ENCODE data around the gene CRTAC1. TPM values are rescaled to one million over a fixed set of nuclear protein-coding genes. Genes with fewer than 3 reads are reported as not detected.

CRTAC1 gene
- polyA plus RNA-seq, 1 of the 3 experiments (the other 2 are of a cell fraction) = 0.05 TPM

DNA sequence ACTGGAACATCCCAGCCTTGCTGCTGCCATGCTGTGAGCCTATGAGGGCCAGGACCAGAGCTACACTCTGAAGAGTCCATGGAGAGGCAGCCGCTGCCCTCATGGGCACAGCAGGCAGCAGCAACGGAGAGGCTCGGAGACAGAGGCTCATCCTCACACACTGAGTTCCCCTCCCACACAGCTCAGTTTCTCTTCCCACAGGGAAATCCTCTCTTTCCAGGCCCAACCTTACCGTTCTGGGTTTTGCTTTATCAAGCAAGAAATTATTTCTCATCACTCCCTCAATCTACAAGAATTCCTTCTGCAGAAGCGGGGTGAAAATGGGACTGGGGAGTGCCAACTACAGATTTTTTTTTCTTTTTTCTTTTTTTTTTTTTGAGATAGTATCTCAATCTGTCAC, 144.1 kb downstream of the CRTAC1 start:
- TF ChIP-seq NRF1 (IDR thresholded peaks at IDR 0.05; ENCODE audit: low read depth, low read length) (no peak), FOSL2 (IDR thresholded peaks at IDR 0.05; ENCODE audit: borderline replicate concordance, low read depth) (no peak), CHD2 (IDR thresholded peaks at IDR 0.05; ENCODE audit: low read length, partially characterized antibody) (no peak), JUND (IDR thresholded peaks at IDR 0.05) (no peak)
- TF ChIP-seq, protein P1, sequence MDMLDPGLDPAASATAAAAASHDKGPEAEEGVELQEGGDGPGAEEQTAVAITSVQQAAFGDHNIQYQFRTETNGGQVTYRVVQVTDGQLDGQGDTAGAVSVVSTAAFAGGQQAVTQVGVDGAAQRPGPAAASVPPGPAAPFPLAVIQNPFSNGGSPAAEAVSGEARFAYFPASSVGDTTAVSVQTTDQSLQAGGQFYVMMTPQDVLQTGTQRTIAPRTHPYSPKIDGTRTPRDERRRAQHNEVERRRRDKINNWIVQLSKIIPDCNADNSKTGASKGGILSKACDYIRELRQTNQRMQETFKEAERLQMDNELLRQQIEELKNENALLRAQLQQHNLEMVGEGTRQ (IDR thresholded peaks at IDR 0.05; ENCODE audit: borderline replicate concordance, low read depth, low read length) = no peak
- TF ChIP-seq, protein P2, sequence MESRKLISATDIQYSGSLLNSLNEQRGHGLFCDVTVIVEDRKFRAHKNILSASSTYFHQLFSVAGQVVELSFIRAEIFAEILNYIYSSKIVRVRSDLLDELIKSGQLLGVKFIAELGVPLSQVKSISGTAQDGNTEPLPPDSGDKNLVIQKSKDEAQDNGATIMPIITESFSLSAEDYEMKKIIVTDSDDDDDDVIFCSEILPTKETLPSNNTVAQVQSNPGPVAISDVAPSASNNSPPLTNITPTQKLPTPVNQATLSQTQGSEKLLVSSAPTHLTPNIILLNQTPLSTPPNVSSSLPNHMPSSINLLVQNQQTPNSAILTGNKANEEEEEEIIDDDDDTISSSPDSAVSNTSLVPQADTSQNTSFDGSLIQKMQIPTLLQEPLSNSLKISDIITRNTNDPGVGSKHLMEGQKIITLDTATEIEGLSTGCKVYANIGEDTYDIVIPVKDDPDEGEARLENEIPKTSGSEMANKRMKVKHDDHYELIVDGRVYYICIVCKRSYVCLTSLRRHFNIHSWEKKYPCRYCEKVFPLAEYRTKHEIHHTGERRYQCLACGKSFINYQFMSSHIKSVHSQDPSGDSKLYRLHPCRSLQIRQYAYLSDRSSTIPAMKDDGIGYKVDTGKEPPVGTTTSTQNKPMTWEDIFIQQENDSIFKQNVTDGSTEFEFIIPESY (IDR thresholded peaks at IDR 0.05; ENCODE audit: borderline replicate concordance, low read depth) = no peak
- 92% methylated on average over 4 of the region's 5 CpGs for WGBS (ENCODE audit: low lambda C conversion rate)
- Histone ChIP-seq H2AFZ (ENCODE audit: low read depth) (no peak overlapping the region), H3K4me2 (no peak overlapping the region), H3K27me3 (ENCODE audit: insufficient read depth) (no peaks in the 10 kb centered on the region), H3K9me3 (no peaks in the 10 kb centered on the region), H3K36me3 (replicated peaks in 1 of 2; ENCODE audit: control insufficient read depth in 1 of 2, insufficient read depth in 2 of 2, low read length in 1 of 2) (no peaks in the 10 kb centered on the region), H3K9me2 (no peaks in the 10 kb centered on the region), H3K9ac (no peak overlapping the region), H3K27ac (ENCODE audit: low read depth in 2 of 2, low read length in 1 of 2) (no peak overlapping the region), H3F3A (replicated peaks; ENCODE audit: insufficient read depth) (peaks cover 6% of the 10 kb centered on the region), H3K4me1 (ENCODE audit: control insufficient read depth in 1 of 2, insufficient read depth in 2 of 2, low read depth in 1 of 2, low read length in 1 of 2) (peaks cover 17 to 22% of the 10 kb centered on the region in 2 experiments; a peak in 2 of 4 replicates), H4K20me1 (ENCODE audit: insufficient read depth) (no peaks in the 10 kb centered on the region), H3K79me2 (ENCODE audit: insufficient read depth) (no peaks in the 10 kb centered on the region), H3K4me3 (ENCODE audit: low read depth in 2 of 2, low read length in 1 of 2) (no peak overlapping the region)
- DNase-seq = no peak
- POLR2A ChIA-PET = no interaction called here
- CTCF ChIA-PET = interaction anchor here (0.5 to 3.3 kb wide), 10 partner anchors 9 to 142 kb away, joined by 3 to 14 read pairs (median 4); no protein-coding TSS in a partner anchor

DNA sequence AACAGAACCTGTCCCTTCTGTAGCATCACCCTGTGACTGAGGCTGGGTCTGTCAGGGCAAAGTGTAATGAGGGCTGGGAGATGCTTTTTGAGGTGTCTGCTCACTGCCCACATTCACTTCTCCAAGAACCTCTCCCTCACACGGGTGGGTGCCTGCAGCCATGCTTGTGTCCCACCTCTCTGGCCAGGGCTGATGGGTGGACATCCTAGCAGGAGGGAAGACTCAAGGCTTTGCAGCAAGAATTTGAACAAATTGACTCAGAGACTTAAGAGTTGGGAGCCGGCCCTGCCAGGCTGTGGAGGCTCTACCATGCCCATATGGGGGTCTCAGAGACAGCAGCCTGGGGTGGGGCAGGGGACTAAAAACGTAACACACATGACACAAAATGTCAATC, 147.3 kb downstream of the CRTAC1 start:
- Histone ChIP-seq H3K4me1 (ENCODE audit: control insufficient read depth in 1 of 2, insufficient read depth in 2 of 2, low read depth in 1 of 2, low read length in 1 of 2) (peaks cover 5 to 11% of the 10 kb centered on the region in 2 experiments; a peak in 2 of 4 replicates), H3K36me3 (replicated peaks in 1 of 2; ENCODE audit: control insufficient read depth in 1 of 2, insufficient read depth in 2 of 2, low read length in 1 of 2) (no peaks in the 10 kb centered on the region), H3K9me2 (no peaks in the 10 kb centered on the region), H3K27ac (ENCODE audit: low read depth in 2 of 2, low read length in 1 of 2) (peak overlapping the region in 1 of 2 experiments; percentile 16; a peak in 2 of 4 replicates), H4K20me1 (ENCODE audit: insufficient read depth) (no peaks in the 10 kb centered on the region), H2AFZ (ENCODE audit: low read depth) (no peak overlapping the region), H3K9ac (no peak overlapping the region), H3K4me2 (peak overlapping the region; percentile 40; the same call in 1 of the 2 replicates), H3K79me2 (ENCODE audit: insufficient read depth) (no peaks in the 10 kb centered on the region), H3K27me3 (ENCODE audit: insufficient read depth) (no peaks in the 10 kb centered on the region), H3F3A (replicated peaks; ENCODE audit: insufficient read depth) (peaks cover 5% of the 10 kb centered on the region), H3K4me3 (ENCODE audit: low read depth in 2 of 2, low read length in 1 of 2) (no peak overlapping the region), H3K9me3 (no peaks in the 10 kb centered on the region)
- DNase-seq = no peak
- no peak for TF ChIP-seq NRF1 (IDR thresholded peaks at IDR 0.05; ENCODE audit: low read depth, low read length)
- 80% methylated on average over 3 of the region's 3 CpGs for WGBS (ENCODE audit: low lambda C conversion rate)
- ChIA-PET POLR2A (no interaction called here), CTCF (interaction anchor here (4.3 kb wide), 1 partner anchor 14 kb away, joined by 27 read pairs; no protein-coding TSS in a partner anchor)
